K562 (cell line): ENCODE data around the gene SLC27A6. TPM values are rescaled to one million over a fixed set of nuclear protein-coding genes. Genes with fewer than 3 reads are reported as not detected.

Source experiments
- DMBX1 ChIP-seq: fragments of 250-450 bp; sonication (Bioruptor Pico); IDR thresholded peaks from 2 replicates; pipeline ENCODE4 v1.8.0; 2022; ENCODE audit warnings: inconsistent platforms, mild to moderate bottlenecking, moderate library complexity, borderline replicate concordance
- NUFIP1 ChIP-seq: fragments of 450-650 bp; IDR thresholded peaks from 2 replicates; pipeline ENCODE4 v1.6.1; 2018; ENCODE audit not compliant: partially characterized antibody
- SAFB ChIP-seq: fragments of 200-400 bp; formaldehyde crosslinking; IDR thresholded peaks from 2 replicates; pipeline ENCODE4 v1.6.1; 2017; ENCODE audit warnings: low read depth, low read length, borderline replicate concordance
- SMAD1 ChIP-seq: fragments of 150-350 bp; IDR thresholded peaks from 2 replicates; pipeline ENCODE4 v1.6.1; 2014; ENCODE audit warnings: low read length, low read depth; ENCODE audit not compliant: partially characterized antibody
- ZNF274 ChIP-seq: IDR thresholded peaks from 2 replicates; pipeline ENCODE4 v1.6.1; 2011; ENCODE audit warnings: low read depth, mild to moderate bottlenecking, low read length, moderate library complexity, borderline replicate concordance
- ZNF384 ChIP-seq: IDR thresholded peaks from 2 replicates; pipeline ENCODE4 v1.6.1; 2012; ENCODE audit warnings: low read depth, low read length, improper control_type of control experiment
- polyA plus RNA-seq, 8 experiments: library from polyadenylated mRNA; depleted of rRNA in 4 of 8; stranded (reverse) in 5 of 8; unstranded in 3 of 8; fragments of >200 nt; fragmentation: Nextera tagmentation in 2 of 8; fragmentation: Illumina TruSeq in 1 of 8; extraction: Ambion mirVana in 2 of 8; extraction: Trizol in 1 of 8; gene quantifications; 2 replicates each; pipeline versions ENCODE4 v1.2.1 to v1.2.3, GENCODE V29; 2011 to 2014; ENCODE audit warnings: inconsistent platforms in 1 of 8, missing spikeins in 1 of 8
- total RNA-seq, 7 experiments: library from RNA; depleted of rRNA in 6 of 7; stranded (reverse); fragments of >200 nt in 6 of 7; fragmentation: Illumina TruSeq in 2 of 7; extraction: Trizol in 2 of 7; gene quantifications; 2 replicates each; pipeline versions ENCODE4 v1.2.1 to v1.2.3, GENCODE V29; 2011 to 2021; ENCODE audit warnings: low replicate concordance in 1 of 7
- TF ChIP-seq, protein P1 (sequence below), 2 experiments: fragments of 200-800 bp in 1 of 2; sonication (Bioruptor generic) in 1 of 2; sonication (generic) in 1 of 2; formaldehyde crosslinking in 1 of 2; IDR thresholded peaks in 1 of 2; conservative IDR thresholded peaks in 1 of 2; 2 replicates each; pipeline versions ENCODE4 v1.5.0 to v1.6.1; 2016 to 2020; ENCODE audit warnings: missing compliant biosample characterization in 1 of 2, missing genetic modification characterization in 1 of 2, missing genetic modification reagents in 1 of 2
- TF ChIP-seq, protein P2 (sequence below), 2 experiments: fragments of 250-450 bp in 1 of 2; fragments of 450-650 bp in 1 of 2; sonication (Bioruptor Pico) in 1 of 2; IDR thresholded peaks; 2 replicates each; pipeline versions ENCODE4 v1.6.1 to v1.8.0; 2016 to 2021; ENCODE audit warnings: mild to moderate bottlenecking in 2 of 2, moderate library complexity in 2 of 2, missing compliant biosample characterization in 1 of 2, missing genetic modification characterization in 1 of 2
- TF ChIP-seq, protein P3 (sequence below): fragments of 250-450 bp; sonication (Bioruptor Pico); IDR thresholded peaks from 2 replicates; pipeline ENCODE4 v1.8.0; 2021; ENCODE audit warnings: borderline replicate concordance, mild to moderate bottlenecking, moderate library complexity; ENCODE audit not compliant: poor library complexity, severe bottlenecking
- TF ChIP-seq, protein P4 (sequence below): fragments of 450-650 bp; IDR thresholded peaks from 2 replicates; pipeline ENCODE4 v1.6.1; 2016; ENCODE audit warnings: borderline replicate concordance

Gene SLC27A6
- total and polyA plus RNA-seq, 9 of the 15 experiments (the other 6 are each of a cell fraction or from before 2014, with no cell fraction given): 0.56 to 1.9 (median 1.2) TPM

DNA sequence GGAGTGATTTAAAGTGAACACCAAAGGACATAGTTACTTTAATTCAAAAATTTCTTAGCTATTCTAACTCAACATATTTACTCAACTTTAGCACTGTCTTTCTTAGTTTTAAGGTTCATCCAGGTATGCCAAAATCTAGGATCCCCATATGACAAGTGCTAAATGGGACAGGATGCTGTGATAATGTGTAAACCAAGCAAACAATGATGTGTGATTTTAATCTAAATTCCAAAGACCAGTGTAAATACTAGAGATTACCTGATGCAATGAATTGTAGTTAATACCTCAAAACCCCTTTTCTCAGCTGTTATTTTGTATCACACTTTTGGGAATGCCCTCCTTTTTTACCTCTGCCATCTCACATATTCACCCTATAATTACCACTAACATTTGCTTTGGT, 102.5 kb downstream of the SLC27A6 start (continued):
- TF ChIP-seq, protein P1, sequence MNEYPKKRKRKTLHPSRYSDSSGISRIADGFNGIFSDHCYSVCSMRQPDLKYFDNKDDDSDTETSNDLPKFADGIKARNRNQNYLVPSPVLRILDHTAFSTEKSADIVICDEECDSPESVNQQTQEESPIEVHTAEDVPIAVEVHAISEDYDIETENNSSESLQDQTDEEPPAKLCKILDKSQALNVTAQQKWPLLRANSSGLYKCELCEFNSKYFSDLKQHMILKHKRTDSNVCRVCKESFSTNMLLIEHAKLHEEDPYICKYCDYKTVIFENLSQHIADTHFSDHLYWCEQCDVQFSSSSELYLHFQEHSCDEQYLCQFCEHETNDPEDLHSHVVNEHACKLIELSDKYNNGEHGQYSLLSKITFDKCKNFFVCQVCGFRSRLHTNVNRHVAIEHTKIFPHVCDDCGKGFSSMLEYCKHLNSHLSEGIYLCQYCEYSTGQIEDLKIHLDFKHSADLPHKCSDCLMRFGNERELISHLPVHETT (CRISPR knock-in tag; conservative IDR thresholded peaks at IDR 0.05 in 1 of 2, IDR thresholded peaks at IDR 0.05 in 1 of 2): no peak
- TF ChIP-seq ZNF274 (no peak), SAFB (no peak), SMAD1 (no peak), NUFIP1 (no peak), DMBX1 (no peak), ZNF384 (no peak)
- TF ChIP-seq, protein P2, sequence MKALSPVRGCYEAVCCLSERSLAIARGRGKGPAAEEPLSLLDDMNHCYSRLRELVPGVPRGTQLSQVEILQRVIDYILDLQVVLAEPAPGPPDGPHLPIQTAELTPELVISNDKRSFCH (CRISPR knock-in tag; IDR thresholded peaks at IDR 0.05): no peak
- TF ChIP-seq, protein P2 (tag; IDR thresholded peaks at IDR 0.05): no peak
- TF ChIP-seq, protein P3, sequence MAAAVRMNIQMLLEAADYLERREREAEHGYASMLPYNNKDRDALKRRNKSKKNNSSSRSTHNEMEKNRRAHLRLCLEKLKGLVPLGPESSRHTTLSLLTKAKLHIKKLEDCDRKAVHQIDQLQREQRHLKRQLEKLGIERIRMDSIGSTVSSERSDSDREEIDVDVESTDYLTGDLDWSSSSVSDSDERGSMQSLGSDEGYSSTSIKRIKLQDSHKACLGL: no peak
- TF ChIP-seq, protein P4, sequence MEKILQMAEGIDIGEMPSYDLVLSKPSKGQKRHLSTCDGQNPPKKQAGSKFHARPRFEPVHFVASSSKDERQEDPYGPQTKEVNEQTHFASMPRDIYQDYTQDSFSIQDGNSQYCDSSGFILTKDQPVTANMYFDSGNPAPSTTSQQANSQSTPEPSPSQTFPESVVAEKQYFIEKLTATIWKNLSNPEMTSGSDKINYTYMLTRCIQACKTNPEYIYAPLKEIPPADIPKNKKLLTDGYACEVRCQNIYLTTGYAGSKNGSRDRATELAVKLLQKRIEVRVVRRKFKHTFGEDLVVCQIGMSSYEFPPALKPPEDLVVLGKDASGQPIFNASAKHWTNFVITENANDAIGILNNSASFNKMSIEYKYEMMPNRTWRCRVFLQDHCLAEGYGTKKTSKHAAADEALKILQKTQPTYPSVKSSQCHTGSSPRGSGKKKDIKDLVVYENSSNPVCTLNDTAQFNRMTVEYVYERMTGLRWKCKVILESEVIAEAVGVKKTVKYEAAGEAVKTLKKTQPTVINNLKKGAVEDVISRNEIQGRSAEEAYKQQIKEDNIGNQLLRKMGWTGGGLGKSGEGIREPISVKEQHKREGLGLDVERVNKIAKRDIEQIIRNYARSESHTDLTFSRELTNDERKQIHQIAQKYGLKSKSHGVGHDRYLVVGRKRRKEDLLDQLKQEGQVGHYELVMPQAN: no peak
- TF ChIP-seq, all 486 proteins: peak for 0
